SU-DHL-6 (cell line): ENCODE results near the gene DOCK3.

Experiments
- EZH2phosphoT487 ChIP-seq: fragments of 200-600 bp; sonication (generic), shearing (Covaris generic); conservative IDR thresholded peaks from 2 replicates; pipeline ENCODE4 v1.6.1; 2018; ENCODE audit warnings: mild to moderate bottlenecking, antibody characterized with exemption, low read length, moderate library complexity, mixed read lengths
- TF ChIP-seq, protein P1 (sequence below): fragments of 200-600 bp; sonication (generic); IDR thresholded peaks from one replicate; pipeline ENCODE4 v1.5.1; 2017; ENCODE audit warnings: antibody characterized with exemption, mild to moderate bottlenecking, low read length, moderate library complexity; ENCODE audit not compliant: insufficient read depth, poor library complexity, severe bottlenecking

DNA sequence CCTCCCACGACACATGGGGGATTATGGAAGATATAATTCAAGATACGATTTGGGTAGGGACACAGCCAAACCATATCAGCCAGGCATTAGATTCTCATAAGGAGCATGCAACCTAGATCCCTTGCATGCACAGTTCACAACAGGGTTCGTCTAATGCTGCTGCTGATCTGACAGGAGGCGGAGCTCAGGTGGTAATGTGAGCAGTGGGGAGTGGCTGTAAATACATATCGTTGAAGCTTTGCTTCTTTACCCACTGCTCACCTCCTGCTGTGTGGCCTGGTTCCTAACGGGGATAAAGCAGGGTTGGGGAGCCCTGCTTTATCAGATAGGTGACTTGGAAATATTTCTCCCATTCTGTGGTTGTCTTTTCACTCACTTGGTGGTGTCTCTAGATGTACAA, 14.8 kb downstream of the DOCK3 start:
- TF ChIP-seq, protein P1, sequence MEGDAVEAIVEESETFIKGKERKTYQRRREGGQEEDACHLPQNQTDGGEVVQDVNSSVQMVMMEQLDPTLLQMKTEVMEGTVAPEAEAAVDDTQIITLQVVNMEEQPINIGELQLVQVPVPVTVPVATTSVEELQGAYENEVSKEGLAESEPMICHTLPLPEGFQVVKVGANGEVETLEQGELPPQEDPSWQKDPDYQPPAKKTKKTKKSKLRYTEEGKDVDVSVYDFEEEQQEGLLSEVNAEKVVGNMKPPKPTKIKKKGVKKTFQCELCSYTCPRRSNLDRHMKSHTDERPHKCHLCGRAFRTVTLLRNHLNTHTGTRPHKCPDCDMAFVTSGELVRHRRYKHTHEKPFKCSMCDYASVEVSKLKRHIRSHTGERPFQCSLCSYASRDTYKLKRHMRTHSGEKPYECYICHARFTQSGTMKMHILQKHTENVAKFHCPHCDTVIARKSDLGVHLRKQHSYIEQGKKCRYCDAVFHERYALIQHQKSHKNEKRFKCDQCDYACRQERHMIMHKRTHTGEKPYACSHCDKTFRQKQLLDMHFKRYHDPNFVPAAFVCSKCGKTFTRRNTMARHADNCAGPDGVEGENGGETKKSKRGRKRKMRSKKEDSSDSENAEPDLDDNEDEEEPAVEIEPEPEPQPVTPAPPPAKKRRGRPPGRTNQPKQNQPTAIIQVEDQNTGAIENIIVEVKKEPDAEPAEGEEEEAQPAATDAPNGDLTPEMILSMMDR, result no peak
- no peak for TF ChIP-seq EZH2phosphoT487
